Muscle of arm (tissue), 14 donors: ENCODE results near the gene OR10G4. TPM values are rescaled to one million over a fixed set of nuclear protein-coding genes. Genes with fewer than 3 reads are reported as not detected.
"Not testable (repeated sequence)": the region's sequence is repeated elsewhere in the genome, so short reads cannot be mapped to it uniquely, and the experiment has no call there.

Experiments used
- DNase-seq: peaks from one replicate; pipeline ENCODE4 v3.0.0-alpha.2; 2013
- long read RNA-seq, 11 donors: transcript quantifications; one replicate each; lab custom pipeline, GENCODE V29; 2026
- polyA plus RNA-seq, 12 donors: library from polyadenylated mRNA; unstranded; fragments of 120-200 nt; gene quantifications; one replicate each; pipeline ENCODE4 v1.2.1, GENCODE V29; 2013; ENCODE audit not compliant: insufficient read length in 12 of 12

Gene OR10G4
- polyA plus RNA-seq, result not detected
- long read RNA-seq, donor 1, result 0 reads
- long read RNA-seq, donor 2, result 0 reads
- long read RNA-seq, donor 3, result 0 reads
- long read RNA-seq, donor 4, result 0 reads
- long read RNA-seq, donor 5, result 0 reads
- long read RNA-seq, donor 6, result 0 reads
- long read RNA-seq, donor 7, result 0 reads
- long read RNA-seq, donor 8, result 0 reads
- long read RNA-seq, donor 9, result 0 reads
- long read RNA-seq, donor 10, result 0 reads
- long read RNA-seq, donor 11, result 0 reads

GRCh38 chr11:124012697-124013096, at the start of gene OR10G4:
OR10G4 (plus strand) TSS chr11:124012997; CDS start chr11:124015575, 2,578 bp downstream.
- DNase-seq, result no peak

DNA sequence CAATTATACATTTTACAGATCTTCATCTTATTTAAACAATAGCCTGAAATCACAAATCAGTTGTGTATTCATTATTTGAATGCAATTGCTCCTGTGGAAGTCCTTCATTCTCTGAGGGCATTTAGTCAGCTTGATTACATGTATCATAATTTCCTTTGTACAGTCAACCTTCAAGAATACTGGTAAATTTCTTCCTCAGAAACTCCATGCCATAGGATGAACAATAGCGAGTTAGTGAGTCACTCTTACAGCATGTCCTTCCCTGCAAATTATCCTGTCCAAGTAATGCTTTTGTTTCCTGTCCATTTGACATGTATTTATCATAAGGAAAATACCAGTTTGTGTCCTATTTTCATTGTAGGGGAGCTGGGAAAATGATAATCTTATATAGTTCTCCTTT, 39.0 kb upstream of the OR10G4 start:
- DNase-seq, result no peak

GRCh38 chr11:123976770-123977560, 35.8 kb upstream of the OR10G4 start:
- no peak for DNase-seq

- no peak for DNase-seq
Observed at GRCh38 chr11:123977731-123978347, 35.0 kb upstream of the OR10G4 start, which contains the start of gene OR10S1. OR10S1 (minus strand) TSS chr11:123977781; CDS start chr11:123977664, 117 bp downstream.

DNA sequence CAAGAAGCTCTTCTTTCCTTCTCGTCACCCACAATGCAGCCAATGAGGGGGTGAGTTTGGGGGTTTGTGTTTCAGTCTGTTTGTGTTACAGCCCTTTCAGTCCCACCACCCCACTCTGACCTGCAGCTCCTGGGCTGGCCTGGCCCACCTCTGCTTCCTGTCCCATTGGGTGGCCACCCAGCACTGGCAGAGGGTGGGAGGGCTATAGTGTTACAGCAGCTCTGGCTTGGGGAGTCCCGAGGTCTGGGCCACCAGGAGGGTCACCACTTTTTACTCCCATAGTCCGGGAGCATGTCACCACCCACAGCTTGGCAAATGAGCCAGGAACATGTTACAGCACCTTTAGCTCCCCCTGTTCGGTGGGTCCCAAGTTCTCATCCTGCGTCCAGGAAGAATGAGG, 33.5 kb upstream of the OR10G4 start:
- DNase-seq, result no peak

- no peak for DNase-seq
Observed at GRCh38 chr11:123995119-123995518, 17.7 kb upstream of the OR10G4 start, which contains the start of gene OR10G6. OR10G6 (minus strand) TSS chr11:123995161; CDS start chr11:123995161, 0 bp downstream.

GRCh38 chr11:124015837-124016236, 3.0 kb downstream of the OR10G4 start:
- not testable (repeated sequence) for DNase-seq

DNA sequence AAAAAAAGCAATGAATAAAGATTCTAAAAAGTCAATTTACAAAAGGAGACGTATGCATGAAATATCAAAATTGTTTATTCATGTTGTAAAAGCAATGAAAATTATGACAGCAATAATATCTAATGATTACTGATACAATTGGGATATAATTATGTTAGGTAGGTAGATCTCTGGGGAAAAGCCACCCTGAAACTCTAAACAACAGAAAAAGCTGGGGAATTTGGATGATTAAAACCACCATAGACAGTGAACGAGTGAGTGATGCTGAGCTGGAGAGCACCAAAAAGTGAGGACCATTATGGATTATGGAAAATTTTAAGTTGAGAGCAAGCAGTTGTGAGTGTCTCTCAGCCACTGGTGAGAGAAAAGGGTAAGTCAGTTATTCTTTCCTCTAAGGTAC, 13.7 kb downstream of the OR10G4 start, which contains the start of gene OR10G8:
Gene OR10G8 (plus strand): TSS at position 301 of the 400 bp plus-strand sequence. CDS start 2,825 bp downstream, outside the sequence.
- DNase-seq, result no peak

- DNase-seq, result peak; percentile 0
Observed at GRCh38 chr11:124036666-124037065, 23.9 kb downstream of the OR10G4 start.

DNA sequence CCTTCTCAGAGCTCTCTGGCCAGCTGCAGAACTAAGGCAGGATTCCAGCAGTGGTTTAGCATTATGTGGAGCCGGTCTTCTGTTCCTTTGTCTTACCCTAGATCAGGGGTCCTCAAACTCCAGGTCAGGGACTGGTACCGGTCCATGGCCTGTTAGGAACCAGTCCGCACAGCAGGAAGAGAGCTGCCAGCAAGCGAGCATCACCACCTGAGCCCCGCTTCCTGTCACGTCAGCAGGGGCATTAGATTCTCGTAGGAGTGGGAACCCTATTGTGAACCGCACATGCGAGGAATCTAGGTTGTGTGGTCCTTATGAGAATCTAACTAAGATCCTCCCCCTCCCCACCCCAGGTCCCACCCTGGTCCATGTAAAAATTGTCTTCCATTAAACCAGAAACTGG, 26.8 kb downstream of the OR10G4 start:
- DNase-seq, result no peak

DNA sequence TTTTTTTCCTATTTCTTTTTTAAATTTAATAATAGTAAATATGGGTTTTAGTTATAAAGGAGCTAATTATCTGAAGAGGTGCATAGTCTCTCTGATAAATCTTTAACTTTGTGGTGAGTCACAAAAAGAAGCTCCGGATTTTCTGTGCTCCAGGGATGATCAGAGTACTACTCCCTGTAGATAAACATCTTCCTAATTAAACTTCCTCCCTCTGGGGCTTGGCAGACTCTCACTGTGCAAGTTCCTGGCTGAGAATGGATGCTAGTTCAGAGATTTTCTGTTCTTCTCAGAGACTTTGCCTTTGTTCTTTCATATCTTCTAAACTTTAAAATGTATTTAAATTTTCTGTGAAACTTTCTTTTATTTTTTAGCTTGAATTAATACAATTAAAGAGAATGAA, 28.5 kb downstream of the OR10G4 start, which contains the start of gene OR10G7:
Gene OR10G7 (minus strand): TSS at position 72 of the 400 bp plus-strand sequence. CDS start 2,324 bp downstream, outside the sequence.
- DNase-seq, result no peak

- no peak for DNase-seq
Observed at GRCh38 chr11:124043420-124043819, 30.6 kb downstream of the OR10G4 start.

DNA sequence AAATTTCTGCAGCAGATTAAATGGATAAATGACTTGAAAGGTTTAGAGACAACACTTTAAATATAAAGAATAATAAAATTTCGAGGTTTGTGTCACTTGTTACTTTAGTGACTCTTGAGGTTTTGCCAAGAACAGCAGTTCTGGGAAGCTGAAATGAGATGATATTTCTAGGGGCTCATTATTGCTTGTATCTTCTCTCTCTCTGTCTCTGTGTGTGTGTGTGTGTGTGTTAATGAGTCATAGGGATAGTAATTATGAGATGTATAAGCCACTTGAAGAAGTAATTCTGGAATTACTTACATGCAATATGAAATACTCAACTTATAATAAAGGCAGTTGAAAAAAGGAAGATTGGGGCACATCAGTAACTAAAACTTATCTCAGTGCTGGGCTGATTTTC, 38.0 kb downstream of the OR10G4 start:
- no peak for DNase-seq

DNA sequence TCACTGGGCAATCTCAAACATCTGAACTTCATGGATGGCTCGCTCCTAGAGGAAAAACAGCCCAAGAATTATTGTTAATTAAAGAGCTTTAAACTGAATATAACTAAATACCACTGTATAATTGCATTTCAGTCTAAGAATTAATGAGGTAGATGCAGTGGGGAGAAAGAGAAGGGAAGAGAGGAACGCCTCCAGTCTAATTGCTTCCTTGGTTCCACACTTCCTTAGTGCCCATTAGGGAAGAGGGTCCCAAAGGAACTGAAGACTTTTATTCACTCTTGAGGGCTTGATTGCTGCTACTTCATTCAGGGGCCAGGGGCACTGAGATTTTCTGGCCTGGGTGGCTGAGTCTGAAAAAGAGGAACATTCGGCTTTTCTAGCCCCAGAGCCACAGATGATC, 40.2 kb downstream of the OR10G4 start:
- DNase-seq, result no peak

Other genes starting within 250 kb of the OR10G4 start
- not detected for gene OR6M1, start 206.6 kb upstream of the OR10G4 start, polyA plus RNA-seq
- gene TMEM225, start 127.3 kb upstream of the OR10G4 start, polyA plus RNA-seq, result not detected
- under 1 TPM in 6 of 12 donors, not detected in 6; 0.05 to 0.12 (median 0.09) TPM for gene OR8D4, start 110.8 kb upstream of the OR10G4 start, polyA plus RNA-seq
- not detected for gene OR4D5, start 73.4 kb upstream of the OR10G4 start, polyA plus RNA-seq
- gene OR6T1, start 69.2 kb upstream of the OR10G4 start, polyA plus RNA-seq, result not detected
- gene OR10S1, start 35.2 kb upstream of the OR10G4 start, polyA plus RNA-seq, result not detected
- gene OR10G6, start 17.8 kb upstream of the OR10G4 start, polyA plus RNA-seq, result not detected
- gene OR10G9, start 10.0 kb downstream of the OR10G4 start, polyA plus RNA-seq, result not detected
- not detected for gene OR10G8, start 13.8 kb downstream of the OR10G4 start, polyA plus RNA-seq
- under 1 TPM in 1 of 12 donors, not detected in 11; 0.20 TPM for gene OR10G7, start 28.3 kb downstream of the OR10G4 start, polyA plus RNA-seq
- gene VWA5A, start 102.5 kb downstream of the OR10G4 start, polyA plus RNA-seq, result 100 to 1,000 TPM in 8 of 12 donors, 10 to 100 TPM in 3, not detected in 1; 52.6 to 171 (median 113) TPM
- gene OR10D3, start 170.3 kb downstream of the OR10G4 start, polyA plus RNA-seq, result under 1 TPM in 1 of 12 donors, not detected in 11; 0.03 TPM
- gene OR8G1, start 228.1 kb downstream of the OR10G4 start, polyA plus RNA-seq, result under 1 TPM in 1 of 12 donors, not detected in 11; 0.04 TPM
- gene OR8G5, start 243.4 kb downstream of the OR10G4 start, polyA plus RNA-seq, result under 1 TPM in 4 of 12 donors, not detected in 8; 0.14 to 0.20 (median 0.16) TPM